ENCODE data around the gene FAM3B.

The FAM3B gene

DNA sequence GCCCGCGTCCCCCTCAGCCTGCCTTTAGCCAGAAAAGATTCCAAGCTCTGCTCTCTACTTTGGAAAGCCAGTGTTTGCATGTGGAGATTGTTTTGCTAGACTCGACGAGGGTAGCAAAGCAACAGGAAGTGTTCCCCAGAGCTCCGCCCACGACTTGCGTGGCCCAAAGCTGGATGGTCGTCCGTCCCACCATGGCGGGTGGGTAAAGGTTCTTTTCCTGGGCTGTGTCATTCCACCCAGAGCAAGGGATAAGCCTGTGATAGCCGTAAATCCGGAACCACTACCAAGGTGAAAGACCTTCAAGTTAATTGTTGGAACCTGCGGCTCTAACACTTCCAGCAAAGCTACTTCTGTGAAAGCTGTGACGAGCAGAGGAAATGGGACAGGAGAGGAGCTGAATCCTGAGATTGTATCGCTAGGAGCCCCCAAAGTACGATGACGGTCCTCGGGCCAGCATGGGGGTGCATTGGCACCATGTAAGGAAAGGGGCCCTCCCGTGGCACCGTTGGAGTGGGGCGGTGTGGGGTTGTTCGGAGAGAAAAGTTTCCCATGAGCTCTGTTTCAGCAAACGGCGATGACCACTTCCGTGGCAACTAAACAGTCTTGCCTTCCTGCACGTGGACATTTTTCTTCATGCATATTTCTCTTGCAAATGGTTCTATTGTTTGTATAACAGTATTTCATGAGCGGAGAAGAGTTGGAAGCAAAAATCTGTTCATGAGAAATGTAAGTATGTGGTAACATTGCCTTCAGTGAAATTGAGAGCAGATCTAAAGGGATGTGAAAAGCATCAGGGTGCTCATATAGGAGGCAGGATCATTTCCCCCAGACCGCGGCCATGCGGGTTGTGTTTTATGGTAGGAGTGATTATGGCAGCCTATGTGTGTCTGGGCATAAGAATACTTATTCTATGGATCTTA lies 53.6 kb downstream of the FAM3B start:
- no peak for DNase-seq

DNA sequence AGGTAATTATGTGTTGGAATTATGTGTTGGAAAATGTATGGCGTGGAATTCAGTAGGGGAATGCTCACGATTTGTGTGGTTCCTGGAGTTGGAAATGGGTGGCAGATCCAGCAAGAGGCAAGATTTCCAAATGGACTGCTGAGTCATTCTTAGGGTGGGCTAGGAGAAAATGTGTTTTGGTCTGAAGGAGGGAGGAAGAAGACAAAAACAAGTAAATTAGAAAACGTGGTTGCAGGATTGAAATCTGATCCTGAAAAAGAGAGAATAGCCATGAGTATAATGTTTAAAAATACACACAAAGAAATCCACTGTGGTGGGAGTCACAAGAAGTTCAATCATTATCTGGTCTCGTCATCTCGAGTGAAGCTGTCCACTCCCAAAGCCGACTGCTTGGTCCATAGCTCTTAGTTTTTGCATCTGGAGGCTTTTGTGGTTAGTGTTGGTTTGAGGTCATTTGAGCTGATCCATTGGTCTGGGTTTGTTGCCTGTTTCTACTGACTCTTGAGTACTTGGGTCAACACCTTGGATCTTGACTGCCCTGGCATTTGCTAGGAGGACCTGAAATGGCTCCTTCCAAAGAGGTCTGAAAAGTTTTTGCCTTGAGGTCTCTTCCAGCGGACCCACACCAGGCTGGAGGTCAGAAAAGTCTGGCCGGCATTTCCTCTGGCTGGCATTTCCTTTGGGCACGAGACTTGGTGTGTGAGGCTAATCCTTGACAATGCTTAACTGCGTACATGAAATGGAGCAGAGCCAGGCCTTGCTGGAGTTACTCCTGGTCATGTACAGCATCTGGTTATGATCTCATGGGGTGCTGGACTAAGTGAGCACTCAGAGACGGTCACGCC lies 54.5 kb downstream of the FAM3B start:
- DNase-seq, result no peak

DNA sequence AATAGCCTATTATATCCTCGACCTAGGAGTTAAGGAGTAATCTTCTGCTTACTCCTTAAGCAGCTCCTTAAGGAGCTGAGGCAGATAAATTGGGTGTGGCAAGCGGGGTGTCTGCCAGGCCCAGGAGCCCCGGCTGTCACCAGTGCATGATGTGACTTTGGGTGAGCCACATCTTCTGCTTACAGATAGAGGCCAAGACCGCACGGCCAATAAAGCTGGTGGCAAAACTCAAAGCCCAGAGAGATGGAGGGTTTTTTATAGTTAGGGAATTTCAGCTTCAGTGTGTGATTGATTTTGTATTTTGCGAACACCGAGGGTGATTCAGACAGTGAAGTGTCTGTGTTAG lies 55.1 kb downstream of the FAM3B start:
- DNase-seq, result no peak

GRCh38 chr21:41373253-41373652 lies 56.7 kb downstream of the FAM3B start:
- DNase-seq, result no peak

DNA sequence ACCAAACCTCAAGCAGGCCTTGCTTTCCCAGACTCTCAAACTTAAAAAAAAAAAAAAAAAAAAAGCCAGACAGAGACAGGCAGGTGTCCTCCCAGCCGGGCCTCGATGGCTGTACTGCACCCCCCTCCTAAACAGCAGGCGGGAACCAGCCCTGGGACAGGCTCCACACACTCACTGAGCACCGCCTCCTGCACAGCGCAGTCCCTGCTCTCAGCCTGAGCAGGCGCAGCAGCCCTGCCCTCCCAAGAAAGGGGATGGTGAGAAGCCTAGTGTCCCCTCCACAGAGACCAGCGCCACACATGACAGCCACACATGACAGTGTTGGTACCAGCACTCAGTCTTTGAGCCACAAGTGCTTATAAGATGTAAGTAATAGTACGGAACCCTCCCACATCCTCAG lies 57.2 kb downstream of the FAM3B start:
- DNase-seq, result no peak

- DNase-seq, result no peak
Measured at GRCh38 chr21:41374177-41374712, 57.6 kb downstream of the FAM3B start.

DNA sequence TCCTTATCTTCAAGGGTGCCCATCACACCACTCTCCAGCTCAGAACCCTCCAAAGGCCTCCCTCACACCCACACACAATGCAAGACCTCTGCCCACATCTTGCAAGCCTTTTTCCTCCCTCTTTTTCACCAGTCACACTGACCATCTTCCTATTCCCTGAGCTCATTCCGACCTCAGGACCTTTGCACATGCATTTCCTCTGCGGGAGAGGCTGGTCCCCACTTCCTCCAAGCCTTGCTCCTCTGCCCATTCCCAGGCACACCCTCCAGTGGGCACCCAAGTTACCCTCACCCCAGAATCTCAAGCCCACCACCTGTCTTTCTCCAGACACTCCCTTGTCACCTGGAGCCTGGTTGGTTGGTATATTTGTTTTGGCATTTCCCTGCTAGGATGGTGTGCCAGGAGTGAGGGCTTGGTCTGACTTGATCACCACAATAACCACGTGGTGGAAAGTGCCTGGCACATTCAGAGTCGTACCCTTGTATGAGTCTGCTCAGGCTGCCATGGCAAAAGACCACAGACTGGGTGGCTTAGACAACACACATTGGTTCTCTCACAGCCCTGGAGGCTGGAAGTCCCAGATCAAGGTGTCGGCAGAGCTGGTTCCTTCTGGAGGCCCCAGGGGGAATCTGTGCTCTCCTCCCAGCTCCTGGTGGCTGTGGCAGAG lies 58.4 kb downstream of the FAM3B start:
- DNase-seq, result no peak

DNA sequence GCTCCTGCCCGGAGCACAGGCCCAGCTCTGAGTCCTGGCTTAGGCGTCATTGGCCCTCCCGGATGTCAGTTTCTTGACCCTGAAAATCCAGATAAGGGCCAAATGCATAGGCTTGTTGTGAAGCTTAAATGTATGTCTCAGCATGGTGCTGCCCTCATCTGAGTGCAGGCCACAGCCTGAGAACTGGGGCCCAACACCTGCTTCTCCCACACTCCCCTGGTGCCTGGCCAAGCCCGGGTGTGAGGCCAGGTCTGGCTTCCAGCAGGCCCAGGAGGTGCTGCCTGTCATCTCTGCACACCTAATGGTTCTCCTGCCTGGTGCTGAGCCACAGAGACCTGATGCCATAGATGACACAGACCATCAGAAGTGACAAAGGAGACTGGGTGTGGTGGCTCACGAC lies 59.3 kb downstream of the FAM3B start:
- no peak for DNase-seq

DNA sequence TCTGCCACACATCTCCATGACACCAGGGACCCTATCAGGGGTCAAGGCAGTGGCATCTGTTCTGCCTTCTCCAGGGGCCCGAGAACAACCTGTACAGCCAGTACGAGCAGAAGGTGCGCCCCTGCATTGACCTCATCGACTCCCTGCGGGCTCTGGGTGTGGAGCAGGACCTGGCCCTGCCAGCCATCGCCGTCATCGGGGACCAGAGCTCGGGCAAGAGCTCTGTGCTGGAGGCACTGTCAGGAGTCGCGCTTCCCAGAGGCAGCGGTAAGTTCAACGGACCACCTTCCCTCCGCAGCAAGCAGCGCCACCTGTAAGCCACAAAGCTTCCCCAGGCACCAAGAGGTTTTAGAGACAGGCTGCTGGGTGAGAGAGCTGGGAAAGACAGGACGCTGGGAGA lies 61.1 kb downstream of the FAM3B start:
- DNase-seq, result no peak

- no peak for DNase-seq
Measured at GRCh38 chr21:41378849-41379248, 62.2 kb downstream of the FAM3B start.

- DNase-seq, result no peak
Measured at GRCh38 chr21:41379901-41380300, 63.3 kb downstream of the FAM3B start.

DNA sequence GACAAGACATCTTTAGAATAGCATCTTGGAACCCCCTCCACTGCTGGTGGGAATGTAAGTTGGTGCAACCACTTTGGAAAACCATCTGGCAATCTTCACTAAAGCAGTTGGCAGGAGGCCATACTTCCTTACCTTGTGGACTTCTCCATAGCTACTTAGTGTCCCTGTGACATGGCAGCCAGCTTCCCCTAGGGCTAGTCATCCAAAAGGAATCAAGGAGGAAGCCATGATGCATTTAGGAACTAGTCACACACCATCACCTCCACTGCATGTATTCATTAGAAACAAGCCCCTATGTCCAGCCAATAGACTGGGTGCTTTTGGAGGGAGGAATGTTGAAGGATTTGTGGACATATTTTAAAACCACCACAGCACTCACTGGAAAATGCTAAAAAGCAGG lies 65.1 kb downstream of the FAM3B start:
- DNase-seq, result no peak

- no peak for DNase-seq
Measured at GRCh38 chr21:41387042-41387819, 70.6 kb downstream of the FAM3B start.

DNA sequence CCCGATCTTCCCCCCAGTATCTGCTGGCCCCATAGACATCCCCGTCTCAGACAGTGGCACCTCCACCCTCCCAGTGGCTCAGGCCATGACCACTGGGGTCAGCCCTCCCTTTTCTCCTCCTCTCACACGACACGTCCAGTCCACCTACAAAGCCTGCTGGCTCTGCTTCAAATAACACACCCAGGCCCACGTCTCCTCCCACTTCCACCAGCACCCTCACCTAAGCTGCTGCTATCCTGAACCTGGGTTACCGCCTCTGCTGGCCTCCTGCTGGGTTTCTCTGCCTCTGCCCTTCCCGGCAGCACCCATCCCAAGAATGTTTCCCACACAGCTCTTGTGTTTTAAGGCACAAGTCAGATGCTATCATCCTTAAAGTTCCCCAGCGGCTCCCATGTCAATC lies 71.2 kb downstream of the FAM3B start:
- no peak for DNase-seq

DNA sequence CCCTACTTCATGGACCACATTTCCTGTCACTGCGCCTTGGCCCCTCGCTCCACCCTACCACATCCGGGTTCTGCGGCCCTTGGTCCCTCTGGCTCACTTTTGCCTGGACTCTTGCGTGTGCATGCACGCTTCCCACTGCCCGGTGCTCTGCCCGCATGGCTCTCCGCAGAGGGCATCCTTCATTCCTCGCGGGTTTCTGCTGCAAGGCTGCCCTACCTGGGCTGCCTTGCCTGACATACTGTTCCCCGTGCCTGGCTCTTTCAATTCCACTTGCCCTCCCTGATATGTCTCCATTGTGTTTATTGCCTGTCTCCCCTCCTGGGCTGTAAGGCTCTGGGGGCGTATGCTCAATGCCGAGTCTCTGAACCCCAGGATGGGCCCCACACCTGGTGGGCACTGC lies 71.7 kb downstream of the FAM3B start:
- no peak for DNase-seq

GRCh38 chr21:41390043-41390639 lies 73.5 kb downstream of the FAM3B start:
- DNase-seq, result no peak

DNA sequence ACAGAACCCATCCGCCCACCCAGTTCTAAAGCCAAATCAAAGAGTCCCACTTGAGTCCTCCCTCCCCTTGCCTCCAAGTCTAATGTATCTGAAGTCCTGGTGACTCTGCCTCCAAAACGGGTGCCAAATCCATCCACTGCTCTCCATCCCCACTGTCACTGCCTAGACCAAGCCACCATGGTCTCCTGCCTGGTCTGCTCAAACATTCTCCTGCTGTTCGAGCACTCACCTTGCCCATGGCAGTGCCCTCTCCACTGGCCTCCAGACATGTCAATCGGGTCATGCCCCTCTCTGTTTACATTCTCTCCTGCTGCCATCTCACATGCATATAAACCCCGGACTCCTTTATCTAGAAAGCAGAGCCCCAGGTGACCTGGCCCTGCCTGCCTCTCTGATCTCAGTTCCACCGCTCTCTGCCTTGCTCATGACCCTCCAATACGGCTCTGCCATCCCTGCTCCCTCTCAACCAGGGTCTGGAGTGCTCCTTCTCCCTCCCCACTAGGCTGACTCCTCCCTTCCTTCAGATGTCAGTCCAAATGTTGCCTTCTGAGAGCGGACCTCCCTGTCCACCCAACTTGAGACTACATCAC lies 77.4 kb downstream of the FAM3B start:
- no peak for DNase-seq

DNA sequence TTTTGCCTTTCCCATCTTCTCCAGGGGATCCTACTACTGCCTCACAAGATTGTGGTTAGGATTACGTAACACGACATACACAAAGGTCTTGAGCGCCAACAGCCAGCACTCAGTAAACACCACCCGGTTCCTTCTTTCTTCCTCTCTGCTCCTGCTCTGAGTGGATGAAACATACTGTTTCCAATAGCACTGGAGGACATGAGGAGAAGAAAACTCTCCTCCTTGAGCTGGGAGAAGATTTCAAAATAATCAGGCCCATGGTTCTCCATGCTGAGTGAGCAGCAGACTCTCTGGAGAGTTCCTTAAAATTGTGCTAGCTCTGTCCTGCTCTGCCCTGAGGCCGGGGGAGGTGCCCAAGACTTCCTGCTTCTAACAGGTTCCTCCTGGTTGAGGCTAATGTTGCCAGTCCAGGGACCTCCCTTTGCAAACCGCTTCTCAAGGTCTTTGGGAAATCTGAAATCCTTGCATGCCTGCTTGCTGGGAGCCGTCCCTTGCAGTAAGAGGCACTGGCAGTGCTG lies 80.0 kb downstream of the FAM3B start:
- no peak for DNase-seq

DNA sequence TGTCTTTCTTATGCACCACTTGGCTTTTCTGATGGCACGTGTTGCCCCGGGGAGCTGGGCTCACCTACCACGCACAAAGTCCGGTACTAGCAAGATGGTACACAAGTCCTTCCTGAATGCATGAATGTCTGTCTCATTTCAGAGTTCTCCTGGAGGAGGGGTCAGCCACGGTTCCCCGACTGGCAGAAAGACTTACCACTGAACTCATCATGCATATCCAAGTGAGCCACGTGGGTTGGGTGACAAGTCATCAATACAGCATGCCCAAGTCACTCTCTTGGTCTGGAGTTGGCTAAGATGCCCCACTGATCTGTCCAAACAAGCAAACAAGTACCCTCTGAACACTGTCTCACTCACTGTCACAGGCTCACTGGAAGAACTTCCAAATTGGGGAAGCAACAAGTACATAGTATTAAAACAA lies 80.9 kb downstream of the FAM3B start:
- DNase-seq, result no peak

DNA sequence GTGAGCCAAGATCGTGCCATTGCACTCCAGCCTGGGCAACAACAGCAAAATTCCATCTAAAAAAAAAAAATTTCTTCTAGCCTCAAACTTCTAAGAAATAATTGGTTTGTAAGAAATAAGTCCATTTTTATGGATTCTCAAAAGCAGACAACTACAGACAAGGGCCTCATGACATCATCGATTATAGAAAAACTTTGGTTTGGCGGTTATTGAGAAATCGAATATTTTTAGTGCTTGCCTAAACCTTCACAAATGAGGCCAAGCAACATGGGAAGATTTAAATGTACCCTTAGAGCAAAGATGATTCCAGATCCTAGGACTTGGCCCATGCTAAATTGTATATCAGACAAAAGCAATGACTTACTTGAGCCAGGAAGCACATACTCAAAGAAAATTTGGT lies 81.7 kb downstream of the FAM3B start:
- DNase-seq, result no peak

DNA sequence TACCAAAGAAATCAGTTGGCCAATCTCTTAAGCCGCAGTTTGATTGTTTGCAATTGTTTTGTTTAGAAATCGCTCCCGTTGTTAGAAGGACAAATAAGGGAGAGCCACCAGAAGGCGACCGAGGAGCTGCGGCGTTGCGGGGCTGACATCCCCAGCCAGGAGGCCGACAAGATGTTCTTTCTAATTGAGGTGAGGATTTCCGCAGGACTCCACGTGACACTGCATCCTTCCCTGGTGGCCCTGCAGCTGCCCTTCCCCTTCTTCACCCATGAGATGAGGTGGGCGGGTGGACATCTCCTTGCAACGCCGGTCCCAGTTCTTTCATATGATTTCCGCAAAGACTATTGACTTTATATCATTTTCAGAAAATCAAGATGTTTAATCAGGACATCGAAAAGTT lies 82.2 kb downstream of the FAM3B start:
- no peak for DNase-seq
